HL-60 (cell line): Measurements from ENCODE around the gene NCOA5.

ENCODE experiments used
- GABPA ChIP-seq: IDR thresholded peaks from 2 replicates; pipeline ENCODE4 v1.6.1; 2012; ENCODE audit warnings: low read depth
- POLR2AphosphoS5 ChIP-seq: IDR thresholded peaks from 2 replicates; pipeline ENCODE4 v1.6.1; 2012; ENCODE audit warnings: low read depth
- TF ChIP-seq, protein P1 (sequence below): IDR thresholded peaks from one replicate; pipeline ENCODE4 v1.5.1; 2011; ENCODE audit warnings: low read length, control low read depth, inconsistent platforms; ENCODE audit not compliant: insufficient read depth
- TF ChIP-seq, protein P2 (sequence below): IDR thresholded peaks from 2 replicates; pipeline ENCODE4 v1.6.1; 2012; ENCODE audit warnings: low read depth; ENCODE audit not compliant: insufficient replicate concordance

DNA sequence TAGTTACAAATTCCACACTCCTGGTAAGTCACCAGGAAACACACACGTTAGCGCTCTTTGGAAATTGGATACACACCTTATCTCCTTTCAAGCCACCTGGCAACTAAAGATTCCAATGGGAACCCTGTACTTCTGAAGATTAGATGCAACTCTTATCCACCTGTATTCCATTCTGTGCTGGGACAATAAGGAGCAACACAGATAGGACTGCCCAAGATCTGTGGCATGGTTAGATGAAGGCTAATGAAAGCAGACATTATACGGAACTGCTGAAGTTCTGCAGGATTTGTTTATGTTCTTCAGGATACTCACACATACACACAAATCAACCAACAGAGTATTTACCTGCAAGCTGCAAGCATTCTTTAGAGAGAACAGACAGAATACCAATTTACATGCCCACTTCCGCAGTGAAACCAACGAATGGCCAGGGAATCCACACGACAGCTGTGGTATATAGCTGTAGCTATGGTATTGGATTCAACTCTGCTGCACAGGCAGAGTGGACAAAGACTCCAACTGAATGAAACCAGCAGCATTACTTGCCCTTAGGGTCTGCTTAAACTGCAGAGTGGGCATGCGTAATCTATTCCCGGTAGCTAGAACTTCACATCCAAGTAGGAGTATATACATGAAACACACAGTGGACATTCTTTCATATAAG lies 12.0 kb downstream of the NCOA5 start:
- TF ChIP-seq, protein P1, sequence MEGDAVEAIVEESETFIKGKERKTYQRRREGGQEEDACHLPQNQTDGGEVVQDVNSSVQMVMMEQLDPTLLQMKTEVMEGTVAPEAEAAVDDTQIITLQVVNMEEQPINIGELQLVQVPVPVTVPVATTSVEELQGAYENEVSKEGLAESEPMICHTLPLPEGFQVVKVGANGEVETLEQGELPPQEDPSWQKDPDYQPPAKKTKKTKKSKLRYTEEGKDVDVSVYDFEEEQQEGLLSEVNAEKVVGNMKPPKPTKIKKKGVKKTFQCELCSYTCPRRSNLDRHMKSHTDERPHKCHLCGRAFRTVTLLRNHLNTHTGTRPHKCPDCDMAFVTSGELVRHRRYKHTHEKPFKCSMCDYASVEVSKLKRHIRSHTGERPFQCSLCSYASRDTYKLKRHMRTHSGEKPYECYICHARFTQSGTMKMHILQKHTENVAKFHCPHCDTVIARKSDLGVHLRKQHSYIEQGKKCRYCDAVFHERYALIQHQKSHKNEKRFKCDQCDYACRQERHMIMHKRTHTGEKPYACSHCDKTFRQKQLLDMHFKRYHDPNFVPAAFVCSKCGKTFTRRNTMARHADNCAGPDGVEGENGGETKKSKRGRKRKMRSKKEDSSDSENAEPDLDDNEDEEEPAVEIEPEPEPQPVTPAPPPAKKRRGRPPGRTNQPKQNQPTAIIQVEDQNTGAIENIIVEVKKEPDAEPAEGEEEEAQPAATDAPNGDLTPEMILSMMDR: no peak
- TF ChIP-seq POLR2AphosphoS5 (no peak), GABPA (no peak)
- TF ChIP-seq, protein P2, sequence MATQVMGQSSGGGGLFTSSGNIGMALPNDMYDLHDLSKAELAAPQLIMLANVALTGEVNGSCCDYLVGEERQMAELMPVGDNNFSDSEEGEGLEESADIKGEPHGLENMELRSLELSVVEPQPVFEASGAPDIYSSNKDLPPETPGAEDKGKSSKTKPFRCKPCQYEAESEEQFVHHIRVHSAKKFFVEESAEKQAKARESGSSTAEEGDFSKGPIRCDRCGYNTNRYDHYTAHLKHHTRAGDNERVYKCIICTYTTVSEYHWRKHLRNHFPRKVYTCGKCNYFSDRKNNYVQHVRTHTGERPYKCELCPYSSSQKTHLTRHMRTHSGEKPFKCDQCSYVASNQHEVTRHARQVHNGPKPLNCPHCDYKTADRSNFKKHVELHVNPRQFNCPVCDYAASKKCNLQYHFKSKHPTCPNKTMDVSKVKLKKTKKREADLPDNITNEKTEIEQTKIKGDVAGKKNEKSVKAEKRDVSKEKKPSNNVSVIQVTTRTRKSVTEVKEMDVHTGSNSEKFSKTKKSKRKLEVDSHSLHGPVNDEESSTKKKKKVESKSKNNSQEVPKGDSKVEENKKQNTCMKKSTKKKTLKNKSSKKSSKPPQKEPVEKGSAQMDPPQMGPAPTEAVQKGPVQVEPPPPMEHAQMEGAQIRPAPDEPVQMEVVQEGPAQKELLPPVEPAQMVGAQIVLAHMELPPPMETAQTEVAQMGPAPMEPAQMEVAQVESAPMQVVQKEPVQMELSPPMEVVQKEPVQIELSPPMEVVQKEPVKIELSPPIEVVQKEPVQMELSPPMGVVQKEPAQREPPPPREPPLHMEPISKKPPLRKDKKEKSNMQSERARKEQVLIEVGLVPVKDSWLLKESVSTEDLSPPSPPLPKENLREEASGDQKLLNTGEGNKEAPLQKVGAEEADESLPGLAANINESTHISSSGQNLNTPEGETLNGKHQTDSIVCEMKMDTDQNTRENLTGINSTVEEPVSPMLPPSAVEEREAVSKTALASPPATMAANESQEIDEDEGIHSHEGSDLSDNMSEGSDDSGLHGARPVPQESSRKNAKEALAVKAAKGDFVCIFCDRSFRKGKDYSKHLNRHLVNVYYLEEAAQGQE: no peak
